Activated CD8-positive, alpha-beta memory T cell treated with anti-CD3 and anti-CD28 coated beads for 36 hours (primary cell): ENCODE data around the gene CWH43. TPM values are rescaled to one million over a fixed set of nuclear protein-coding genes. Genes with fewer than 3 reads are reported as not detected.
"Not testable (repeated sequence)": the region's sequence is repeated elsewhere in the genome, so short reads cannot be mapped to it uniquely, and the experiment has no call there.

Experiments
- CTCF ChIA-PET: fragments of 350-600 bp; sonication (Branson Sonifier 250); formaldehyde crosslinking; loops from one replicate; lab custom pipeline; 2021; ENCODE audit warnings: antibody characterized with exemption; lab: Charles Lee
- POLR2A ChIA-PET: fragments of 350-600 bp; sonication (Branson Sonifier 250); formaldehyde crosslinking; loops from one replicate; lab custom pipeline; 2021; ENCODE audit warnings: antibody characterized with exemption; lab: Charles Lee
- total RNA-seq, 2 experiments: library from RNA; stranded (reverse); gene quantifications; one replicate each; pipeline ENCODE4 v1.2.3, GENCODE V29; 2021

CWH43 gene
- total RNA-seq, 2 experiments from 2014 or later = not detected

- CTCF ChIA-PET = no interaction called here
These were observed 17.3 kb upstream of the CWH43 start for GRCh38 chr4:48968814-48969213.

GRCh38 chr4:48970471-48970921 lies 15.6 kb upstream of the CWH43 start:
- POLR2A ChIA-PET = no interaction called here
- CTCF ChIA-PET = interaction anchor here (0.9 kb wide), 1 partner anchor 392 kb away, joined by 3 read pairs; no protein-coding TSS in a partner anchor

More at GRCh38 chr4:48968814-48969213, 17.3 kb upstream of the CWH43 start:
- POLR2A ChIA-PET = no interaction called here

- ChIA-PET CTCF (no interaction called here), POLR2A (no interaction called here)
These were observed 11.0 kb upstream of the CWH43 start for GRCh38 chr4:48974979-48975640.

GRCh38 chr4:48976041-48976440 lies 10.0 kb upstream of the CWH43 start:
- CTCF ChIA-PET = no interaction called here
- POLR2A ChIA-PET = no interaction called here

- POLR2A ChIA-PET = no interaction called here
- CTCF ChIA-PET = no interaction called here
These were observed 6.0 kb upstream of the CWH43 start for GRCh38 chr4:48979914-48980579.

- POLR2A ChIA-PET, CTCF ChIA-PET: not testable (repeated sequence)
These were observed 2.1 kb upstream of the CWH43 start for GRCh38 chr4:48984005-48984404.

GRCh38 chr4:48985602-48985975 lies 486 bp upstream of the CWH43 start:
- CTCF ChIA-PET = no interaction called here
- POLR2A ChIA-PET = no interaction called here

GRCh38 chr4:48986654-48987164 lies 634 bp downstream of the CWH43 start:
- ChIA-PET CTCF (no interaction called here), POLR2A (no interaction called here)

GRCh38 chr4:48989461-48990203 lies 3.6 kb downstream of the CWH43 start:
- CTCF ChIA-PET = no interaction called here
- POLR2A ChIA-PET = no interaction called here

GRCh38 chr4:48991357-48991756 lies 5.3 kb downstream of the CWH43 start:
- ChIA-PET CTCF (no interaction called here), POLR2A (no interaction called here)

GRCh38 chr4:48997962-48998361 lies 11.9 kb downstream of the CWH43 start:
- ChIA-PET POLR2A (no interaction called here), CTCF (no interaction called here)

GRCh38 chr4:48998440-48998839 lies 12.4 kb downstream of the CWH43 start:
- ChIA-PET POLR2A (no interaction called here), CTCF (no interaction called here)

- POLR2A ChIA-PET = no interaction called here
- CTCF ChIA-PET = no interaction called here
These were observed 14.7 kb downstream of the CWH43 start for GRCh38 chr4:49000806-49001205.

- ChIA-PET CTCF (no interaction called here), POLR2A (no interaction called here)
These were observed 16.9 kb downstream of the CWH43 start for GRCh38 chr4:49002931-49003330.

GRCh38 chr4:49018718-49019295 lies 32.7 kb downstream of the CWH43 start:
- ChIA-PET CTCF (no interaction called here), POLR2A (no interaction called here)

- ChIA-PET CTCF (no interaction called here), POLR2A (no interaction called here)
These were observed 46.5 kb downstream of the CWH43 start for GRCh38 chr4:49032440-49033161.

- POLR2A ChIA-PET = no interaction called here
These were observed 50.5 kb downstream of the CWH43 start for GRCh38 chr4:49036528-49036927.

GRCh38 chr4:49044270-49044669 lies 58.2 kb downstream of the CWH43 start:
- CTCF ChIA-PET = no interaction called here
- POLR2A ChIA-PET = interaction anchor here (0.6 kb wide), 1 partner anchor 701 kb away, joined by 4 read pairs; no protein-coding TSS in a partner anchor

More at GRCh38 chr4:49036528-49036927, 50.5 kb downstream of the CWH43 start:
- CTCF ChIA-PET = no interaction called here

GRCh38 chr4:49058306-49058705 lies 72.2 kb downstream of the CWH43 start:
- ChIA-PET POLR2A (no interaction called here), CTCF (no interaction called here)
